Epithelial cell of esophagus (primary cell): ENCODE data around the gene ZCCHC24.

Experiments used
- DNase-seq: peaks from one replicate; pipeline ENCODE4 v3.0.0; 2010; ENCODE audit warnings: low read depth
- H3K4me3 ChIP-seq: 2 replicates; pipeline ENCODE4 v1.5.1; 2011; ENCODE audit warnings: mild to moderate bottlenecking, low read length, control low read depth
- CTCF ChIP-seq: IDR thresholded peaks from 2 replicates; pipeline ENCODE4 v1.5.1; 2011; ENCODE audit warnings: low read depth, mild to moderate bottlenecking, low read length, control low read depth, inconsistent platforms; ENCODE audit not compliant: insufficient read depth; ENCODE audit errors: missing control alignments

The ZCCHC24 gene

GRCh38 chr10:79431428-79431827 is 14.0 kb downstream of the ZCCHC24 start:
- H3K4me3 ChIP-seq: no peak overlapping the region
- no peak for DNase-seq
- no peak for TF ChIP-seq CTCF

GRCh38 chr10:79430936-79431335 is 14.5 kb downstream of the ZCCHC24 start:
- H3K4me3 ChIP-seq: no peak overlapping the region
- no peak for DNase-seq
- TF ChIP-seq CTCF: no peak

- DNase-seq: no peak
- H3K4me3 ChIP-seq: no peak overlapping the region
- no peak for TF ChIP-seq CTCF
Measured at GRCh38 chr10:79430325-79430905, 15.0 kb downstream of the ZCCHC24 start.

- TF ChIP-seq CTCF: no peak
- no peak for DNase-seq
- no peak overlapping the region for H3K4me3 ChIP-seq
Measured at GRCh38 chr10:79429751-79430150, 15.7 kb downstream of the ZCCHC24 start.

DNA sequence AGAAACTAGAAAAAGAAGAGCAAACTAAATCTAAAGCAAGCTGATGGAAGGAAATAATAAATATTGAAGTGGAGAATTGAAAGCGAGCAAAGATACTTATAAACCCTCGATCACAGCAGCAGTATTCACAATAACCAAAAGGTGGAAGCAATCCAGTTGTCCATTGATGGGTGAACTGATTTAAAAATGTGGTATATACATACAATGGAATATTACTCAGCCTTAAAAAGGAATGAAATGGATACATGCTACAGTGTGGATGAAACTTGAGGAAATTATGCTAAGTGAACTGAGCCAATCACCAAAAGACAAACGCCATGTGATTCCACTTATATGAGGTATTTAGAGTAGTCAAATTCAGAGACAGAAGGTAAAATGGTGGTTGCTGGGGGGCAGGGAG is 17.5 kb downstream of the ZCCHC24 start:
- no peak for TF ChIP-seq CTCF
- DNase-seq: no peak
- H3K4me3 ChIP-seq: no peak overlapping the region

- no peak for TF ChIP-seq CTCF
- no peak for DNase-seq
- H3K4me3 ChIP-seq: no peak overlapping the region
Measured at GRCh38 chr10:79425074-79425532, 20.3 kb downstream of the ZCCHC24 start.
